HG02840 (cell line): ENCODE measurements around the gene MAPK10.
"Not testable (repeated sequence)": the region's sequence is repeated elsewhere in the genome, so short reads cannot be mapped to it uniquely, and the experiment has no call there.

ENCODE experiments used
- ATAC-seq: cut with Tn5 transposase; IDR thresholded peaks from one replicate; pipeline ENCODE4 v1.9.1; 2021; ENCODE audit warnings: mild to moderate bottlenecking, moderate library complexity, moderate number of reproducible peaks; ENCODE audit not compliant: unreplicated experiment, low FRiP score

Gene MAPK10

DNA sequence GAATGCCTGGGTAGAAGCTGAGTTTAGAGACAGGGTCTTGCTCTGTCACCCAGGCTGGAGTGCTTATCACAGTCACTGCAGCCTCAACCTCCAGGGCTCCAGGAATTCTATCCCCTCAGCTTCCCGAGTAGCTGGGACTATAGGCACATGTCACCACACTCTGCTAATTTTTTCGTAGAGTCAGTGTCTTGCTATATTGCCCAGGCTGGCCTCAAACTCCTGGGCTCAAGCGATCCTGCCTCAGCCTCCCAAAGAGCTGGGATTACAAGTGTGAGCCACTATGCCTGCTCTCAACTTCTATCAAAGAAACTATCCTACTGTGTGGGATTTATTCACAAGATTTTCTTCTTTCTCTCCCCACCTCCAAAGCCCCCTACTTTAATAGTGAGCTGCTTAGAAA is 15.7 kb downstream of the MAPK10 start:
- ATAC-seq = no peak

DNA sequence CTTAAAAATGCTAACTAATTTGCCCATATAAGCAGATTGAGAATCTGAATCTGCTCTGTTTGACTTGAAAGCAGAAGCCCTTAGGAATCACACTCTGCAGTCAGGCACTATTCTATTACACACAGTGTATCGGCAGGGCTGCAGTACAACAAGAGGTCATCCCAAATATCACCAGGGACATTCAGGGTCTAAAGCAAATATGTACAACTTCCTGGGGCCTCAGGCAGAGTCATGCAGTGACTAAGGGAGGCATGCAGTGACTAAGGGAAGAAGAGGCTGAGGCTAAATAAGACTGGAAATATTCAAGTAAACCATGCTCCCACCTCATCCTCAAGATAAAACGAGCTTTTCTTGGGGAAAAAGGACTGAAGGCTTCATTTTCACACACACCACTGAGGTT is 20.9 kb downstream of the MAPK10 start:
- no peak for ATAC-seq

DNA sequence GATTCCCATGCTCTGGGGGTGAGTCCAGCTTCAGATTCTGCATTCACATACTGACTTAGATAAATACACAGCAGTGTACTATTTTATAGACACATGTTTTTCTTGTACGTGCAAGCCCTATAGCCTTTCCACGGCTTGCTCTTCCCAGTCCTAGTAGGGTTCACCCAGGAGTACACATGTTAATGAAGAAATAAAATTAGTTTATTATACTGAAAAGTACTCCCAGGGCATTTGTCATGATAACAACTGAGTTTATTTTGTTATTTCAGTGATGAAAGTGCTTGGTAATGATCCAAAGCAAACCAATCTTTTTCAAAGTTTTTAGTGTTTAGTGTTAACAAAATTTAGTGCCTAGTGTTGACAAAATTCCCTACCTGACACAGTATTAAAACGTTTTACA is 21.3 kb downstream of the MAPK10 start:
- no peak for ATAC-seq

DNA sequence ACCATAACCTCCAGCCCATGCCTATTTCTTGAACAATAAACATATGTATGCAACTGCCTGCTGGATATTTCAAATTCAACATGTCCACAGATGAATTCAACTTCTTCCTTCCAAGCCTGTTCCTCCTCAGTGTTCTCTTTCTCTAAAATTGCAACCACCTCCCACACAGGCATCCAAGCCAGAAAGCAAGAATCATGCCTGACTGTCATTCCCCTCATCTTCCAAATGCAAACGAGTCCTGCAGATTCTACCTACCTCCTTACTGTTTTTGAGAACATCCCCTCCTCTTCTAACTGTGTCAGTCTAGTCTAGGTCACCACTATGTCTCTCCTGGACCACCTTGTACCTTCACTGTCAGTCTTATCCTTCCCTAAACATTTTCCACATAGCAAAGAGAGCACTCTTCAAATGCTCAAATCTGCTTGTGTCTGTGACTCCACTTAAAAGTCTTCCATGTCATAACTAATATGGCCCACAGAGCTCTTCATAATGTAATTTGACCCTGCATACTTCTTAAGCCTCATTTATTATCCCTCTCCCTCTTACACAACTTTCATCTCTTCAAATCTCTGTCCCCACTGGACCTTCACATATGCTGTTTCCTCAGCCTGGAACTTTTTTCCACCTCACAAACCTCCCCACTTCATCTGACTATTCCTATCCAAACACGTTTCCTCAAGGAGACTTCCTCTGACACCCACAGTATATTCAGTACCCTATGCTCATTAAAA is 25.7 kb downstream of the MAPK10 start:
- ATAC-seq = no peak

DNA sequence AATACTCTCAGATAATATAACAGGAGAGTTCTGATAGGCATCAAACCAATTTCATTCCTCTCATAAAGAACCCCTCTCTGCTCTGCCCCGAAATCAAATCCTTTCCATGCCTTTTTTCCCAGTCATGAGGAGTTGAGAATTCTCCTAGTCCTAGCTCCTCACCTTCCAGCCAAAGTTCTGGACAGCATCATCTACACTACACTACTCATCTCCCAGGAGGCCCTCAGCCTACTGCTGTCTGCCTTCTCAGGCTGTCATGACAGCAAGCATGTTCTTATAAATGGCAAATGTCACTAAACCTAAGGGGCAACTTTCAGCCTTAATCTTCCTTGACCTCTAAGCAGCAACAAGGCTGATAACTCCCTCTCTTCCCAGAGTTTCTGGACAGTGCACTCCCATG is 26.6 kb downstream of the MAPK10 start:
- ATAC-seq = no peak

DNA sequence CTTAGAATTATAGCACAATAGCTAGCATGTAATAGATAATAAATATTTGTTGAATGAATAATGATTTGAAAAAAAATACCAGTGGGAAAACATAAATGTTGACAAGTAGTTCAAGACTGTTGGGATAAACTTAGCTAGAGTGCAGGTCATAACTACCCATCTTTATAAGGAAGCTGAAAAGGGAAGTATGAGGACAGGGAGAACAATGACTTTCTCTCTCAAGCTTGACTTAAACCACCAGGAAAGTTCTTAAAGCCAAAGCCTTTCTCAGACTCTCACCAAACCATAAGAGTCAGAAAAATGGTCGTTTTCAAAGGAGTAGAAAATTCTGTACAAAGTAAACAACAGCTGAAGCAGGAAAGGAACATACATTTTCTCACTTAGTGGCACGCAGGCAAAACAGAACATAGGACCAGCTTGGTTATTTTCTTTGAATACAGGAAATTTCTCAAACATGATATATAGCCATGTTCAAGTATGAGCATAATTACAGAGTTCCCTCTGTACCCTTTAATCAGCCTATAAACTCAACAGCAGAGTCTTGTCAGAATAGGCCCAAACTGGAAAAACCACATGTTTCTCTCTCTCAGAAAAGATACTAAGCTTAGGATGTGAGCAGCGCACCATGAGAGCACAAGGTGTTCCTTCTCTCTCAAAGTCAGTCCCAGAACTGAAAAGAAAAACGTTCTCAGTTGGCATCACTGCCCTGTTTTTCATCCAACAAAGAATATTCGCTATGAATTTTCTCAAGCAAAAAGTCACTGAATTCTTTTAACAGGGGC is 28.7 kb downstream of the MAPK10 start:
- no peak for ATAC-seq

DNA sequence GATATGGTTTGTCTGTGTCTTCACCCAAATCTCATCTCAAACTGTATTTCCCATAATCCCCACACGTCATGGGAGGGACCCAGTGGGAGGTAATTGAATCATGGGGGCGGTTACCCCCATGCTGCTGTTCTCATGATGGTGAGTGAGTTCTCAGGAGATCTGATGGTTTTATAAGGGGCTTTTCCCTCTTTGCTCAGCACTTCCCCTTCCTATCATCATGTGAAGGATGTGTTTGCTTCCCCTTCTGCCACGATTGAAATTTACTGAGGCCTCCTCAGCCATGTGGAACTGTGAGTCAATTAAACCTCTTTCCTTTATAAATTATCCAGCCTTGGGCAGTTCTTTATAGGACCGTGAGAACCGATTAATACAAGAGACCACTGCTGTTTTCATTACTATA is 29.4 kb downstream of the MAPK10 start:
- ATAC-seq = not testable (repeated sequence)

DNA sequence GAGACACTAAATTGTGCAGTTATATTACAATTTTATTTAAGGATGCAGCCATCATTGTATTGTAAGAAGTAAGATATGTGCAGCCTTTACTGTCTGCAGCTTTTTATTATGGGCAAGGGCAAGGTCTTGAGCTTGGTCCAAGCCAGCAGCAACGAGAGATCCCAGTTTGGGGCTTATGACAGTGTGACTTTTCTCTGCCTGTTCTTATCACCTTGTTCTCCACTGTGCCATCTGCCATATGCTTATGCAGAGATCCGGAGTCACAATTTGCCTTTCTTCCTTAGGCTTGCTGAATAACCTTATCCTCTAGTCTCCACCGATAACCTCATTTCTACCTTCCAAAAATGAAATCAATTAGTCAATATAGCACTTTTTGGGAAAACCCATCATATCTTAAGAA is 30.4 kb downstream of the MAPK10 start:
- no peak for ATAC-seq

DNA sequence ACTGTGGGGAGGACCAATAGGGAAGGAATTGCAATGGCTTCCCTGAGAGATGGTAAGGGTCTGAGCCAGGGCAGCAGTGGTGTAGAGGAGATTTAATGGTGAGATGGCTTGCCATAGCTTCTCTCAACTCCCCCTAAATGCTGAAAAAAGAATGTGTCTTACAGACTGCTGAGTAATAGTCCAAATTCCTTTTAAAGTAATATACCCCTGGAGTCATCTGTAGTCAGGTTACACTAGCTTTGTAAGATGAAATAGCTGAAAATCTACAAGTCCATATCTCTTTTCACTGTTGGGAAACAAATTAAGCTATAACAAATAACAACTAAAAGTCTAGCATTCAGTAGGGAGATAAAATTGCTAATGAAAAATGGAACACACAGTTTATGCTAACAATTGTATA is 33.5 kb downstream of the MAPK10 start:
- ATAC-seq = no peak

DNA sequence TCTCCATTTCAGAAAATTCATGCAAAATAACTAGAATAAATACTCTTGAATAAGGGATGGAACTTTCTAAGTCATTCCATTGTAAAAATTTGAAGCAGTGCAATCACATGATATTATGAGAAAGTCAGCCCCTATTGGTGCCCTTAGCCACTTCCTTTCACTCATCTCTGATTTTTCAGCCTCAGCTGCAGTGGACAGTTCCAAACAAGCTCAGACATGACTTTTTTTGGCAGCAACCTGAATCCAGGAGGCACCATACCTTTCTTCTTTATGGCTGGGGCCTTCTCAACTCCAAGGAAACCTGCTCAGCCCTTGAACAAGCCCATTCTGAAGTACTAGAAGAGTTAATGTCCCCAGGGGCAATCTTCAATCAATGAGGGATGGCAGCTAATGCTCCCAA is 40.5 kb downstream of the MAPK10 start:
- no peak for ATAC-seq

DNA sequence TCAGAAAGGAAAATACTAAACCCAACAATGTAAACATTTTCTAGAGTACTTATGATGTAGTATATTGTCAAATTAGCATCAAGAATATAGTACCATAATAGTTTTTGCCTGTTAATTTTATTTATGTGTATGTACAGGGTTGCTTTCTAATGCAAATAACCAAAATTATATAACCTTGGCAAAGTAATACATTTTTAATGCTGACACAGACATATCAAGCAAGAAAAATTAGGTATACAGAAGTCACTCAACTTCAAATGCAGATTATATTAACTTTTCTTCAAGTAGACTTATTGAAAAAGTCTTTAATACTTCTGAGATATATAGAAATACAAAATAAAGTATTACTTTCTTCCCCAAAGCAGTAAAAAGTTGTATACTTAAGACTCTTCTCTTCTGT is 44.3 kb downstream of the MAPK10 start:
- no peak for ATAC-seq

DNA sequence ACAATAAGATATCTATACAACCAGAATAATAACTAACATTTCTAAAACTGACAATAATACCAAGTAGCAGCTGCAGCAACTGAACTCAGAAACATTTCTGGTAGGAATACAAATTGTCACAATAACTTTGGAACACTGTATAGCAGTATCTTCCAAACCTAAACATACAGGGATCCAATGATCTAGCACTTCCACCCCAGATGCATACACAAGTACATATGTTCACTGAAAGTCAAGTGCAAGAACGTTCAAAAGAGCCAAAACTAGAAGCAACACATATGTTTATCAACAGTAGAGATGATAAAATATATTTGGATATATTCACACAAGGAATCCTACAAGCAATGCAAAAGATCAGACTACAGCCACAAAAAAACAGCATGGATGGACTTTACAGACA is 46.2 kb downstream of the MAPK10 start:
- no peak for ATAC-seq

DNA sequence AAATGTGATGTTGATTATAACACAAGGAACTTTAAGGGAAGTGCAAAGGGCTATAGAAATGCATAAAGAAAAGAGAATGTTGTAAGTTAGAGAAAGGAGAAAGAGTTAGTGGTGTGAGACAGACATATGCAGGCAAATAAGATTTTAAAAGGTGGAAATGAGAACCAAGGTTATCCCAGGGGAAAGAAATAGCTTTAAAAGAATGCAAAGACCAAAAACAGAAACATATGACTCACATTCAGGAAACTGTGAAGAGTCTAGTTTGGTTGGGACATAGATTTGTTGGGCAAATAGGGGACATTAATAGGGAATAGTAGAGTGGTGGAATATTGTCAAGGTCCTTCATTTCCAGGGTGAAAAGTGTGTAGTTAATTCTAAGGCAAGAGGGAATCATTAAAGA is 52.4 kb downstream of the MAPK10 start:
- ATAC-seq = no peak

DNA sequence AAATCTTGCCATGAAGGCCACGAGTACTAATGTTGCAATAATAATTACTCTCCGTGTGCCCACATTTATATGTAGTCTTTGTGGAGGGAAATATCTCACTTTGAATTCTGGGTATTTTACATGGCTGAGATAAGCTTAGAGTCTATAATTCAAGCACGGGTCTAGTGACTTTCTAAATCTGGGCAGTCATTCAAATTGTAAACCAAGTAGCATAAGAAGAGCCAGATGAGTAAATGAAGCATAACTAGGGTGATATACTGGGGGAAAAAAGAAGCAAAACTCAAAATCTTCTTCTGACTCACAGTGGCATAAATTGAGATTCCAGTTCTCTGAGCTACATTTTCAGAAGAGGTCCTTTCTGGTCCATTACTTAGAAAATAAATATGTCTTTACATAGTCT is 53.0 kb downstream of the MAPK10 start:
- ATAC-seq = no peak

DNA sequence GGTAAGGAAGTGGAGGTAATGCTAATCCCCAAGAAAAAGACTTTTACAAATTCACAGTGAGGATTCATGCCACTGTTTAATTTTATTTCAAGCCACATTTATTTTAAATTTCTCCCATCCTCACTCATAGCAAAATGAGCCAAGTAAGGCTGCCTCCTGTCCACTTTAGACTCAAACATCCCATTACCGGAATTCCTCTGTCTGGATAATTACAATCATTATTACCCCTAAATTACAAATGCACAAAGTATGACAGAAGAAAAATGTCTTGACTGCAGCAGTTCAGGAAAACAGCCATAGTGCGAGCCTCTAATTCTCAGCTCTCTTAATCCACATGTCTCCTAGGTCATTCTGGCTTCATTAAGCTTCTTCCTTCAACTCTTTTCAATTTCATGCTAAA is 57.0 kb downstream of the MAPK10 start:
- no peak for ATAC-seq

DNA sequence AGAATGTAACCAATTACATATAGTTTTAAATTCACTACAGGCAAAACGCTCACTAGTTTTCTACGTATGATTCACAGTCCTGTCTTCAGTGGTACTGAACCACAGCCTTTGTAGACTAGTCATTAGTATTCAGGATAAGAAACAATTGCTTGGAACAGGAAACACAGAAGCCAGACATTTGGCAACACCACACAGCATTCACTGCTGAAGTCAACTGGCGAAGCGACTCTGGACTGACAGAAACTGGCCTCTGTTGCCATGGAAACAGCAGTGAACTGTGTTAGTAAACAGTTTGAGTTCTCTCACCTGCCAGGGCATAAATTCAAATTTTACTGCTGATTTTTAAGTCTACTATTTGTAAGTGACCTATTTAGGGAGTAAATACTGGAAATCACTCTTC is 57.6 kb downstream of the MAPK10 start:
- ATAC-seq = no peak

DNA sequence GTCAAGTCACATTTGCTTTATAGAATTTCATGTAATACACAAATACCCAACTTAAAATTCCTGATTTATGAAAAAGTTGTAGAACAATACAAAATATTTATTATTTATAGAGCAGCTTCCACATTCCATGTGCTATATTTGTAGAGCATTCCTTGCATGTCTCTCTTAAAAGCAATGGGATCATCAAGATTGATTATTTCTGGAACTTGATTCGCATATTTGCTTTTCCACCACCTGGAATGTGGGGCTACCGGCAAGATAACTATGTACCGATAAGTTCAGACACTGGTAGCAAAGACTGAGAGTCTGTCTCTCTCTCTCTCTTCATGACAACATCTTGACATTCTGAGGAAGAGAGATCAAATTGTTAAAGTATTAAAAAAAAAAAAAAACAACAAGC is 59.3 kb downstream of the MAPK10 start:
- ATAC-seq = no peak

DNA sequence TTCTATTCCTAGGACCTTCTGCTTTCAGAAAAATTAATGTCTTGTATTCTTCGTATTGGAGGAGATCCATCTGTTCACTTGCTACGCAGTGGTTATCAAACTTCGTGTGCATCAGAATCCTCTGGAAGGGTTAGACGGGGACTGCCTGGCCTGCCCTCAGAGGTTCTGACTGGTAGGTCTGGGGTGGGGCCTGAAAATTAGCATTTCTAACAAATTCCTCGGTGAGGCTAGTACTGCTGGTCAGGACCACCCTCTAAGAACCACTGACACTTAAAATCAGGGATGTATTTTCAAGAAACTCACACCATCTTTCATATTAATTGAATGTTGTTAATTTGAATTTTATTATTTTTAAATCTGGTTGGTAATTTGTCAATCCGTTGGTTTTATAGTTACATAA is 63.0 kb downstream of the MAPK10 start:
- no peak for ATAC-seq

DNA sequence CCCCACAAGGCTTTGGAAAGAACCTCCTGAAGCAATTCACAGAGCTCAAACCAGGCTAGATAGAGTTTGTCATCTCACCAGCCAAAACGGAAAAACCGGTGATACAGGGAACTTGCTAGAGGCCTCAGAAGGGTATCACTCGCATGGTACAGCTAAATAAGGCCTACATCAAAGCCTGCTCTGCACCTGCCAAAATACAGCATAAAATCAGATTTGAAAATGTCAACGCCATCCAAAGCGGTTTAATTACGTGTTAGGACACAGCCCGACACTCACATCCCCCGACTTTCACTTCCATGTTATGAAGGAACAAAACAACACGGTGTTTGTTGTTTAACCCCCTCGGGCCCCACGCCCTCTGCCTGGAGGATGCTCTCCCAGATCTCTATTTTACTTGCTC is 65.0 kb downstream of the MAPK10 start:
- ATAC-seq = no peak

DNA sequence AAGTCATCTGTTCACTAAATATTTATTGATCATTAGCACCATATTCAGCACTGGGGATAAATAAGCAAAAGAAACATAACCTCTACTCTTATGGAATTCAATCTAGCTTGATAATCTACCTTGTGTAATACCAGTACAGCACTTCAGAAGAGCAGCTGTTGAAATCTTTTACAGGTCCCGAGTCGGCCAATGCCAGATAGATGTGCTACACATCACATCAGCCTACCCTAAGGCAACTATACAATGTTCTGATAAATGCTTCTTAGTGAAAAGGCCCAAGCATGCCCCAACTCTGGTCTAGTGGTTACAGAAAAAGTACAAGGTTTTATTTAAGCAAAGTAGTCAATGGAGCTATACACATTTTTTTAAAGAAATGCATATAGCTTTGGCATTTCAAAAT is 68.7 kb downstream of the MAPK10 start:
- ATAC-seq = no peak

DNA sequence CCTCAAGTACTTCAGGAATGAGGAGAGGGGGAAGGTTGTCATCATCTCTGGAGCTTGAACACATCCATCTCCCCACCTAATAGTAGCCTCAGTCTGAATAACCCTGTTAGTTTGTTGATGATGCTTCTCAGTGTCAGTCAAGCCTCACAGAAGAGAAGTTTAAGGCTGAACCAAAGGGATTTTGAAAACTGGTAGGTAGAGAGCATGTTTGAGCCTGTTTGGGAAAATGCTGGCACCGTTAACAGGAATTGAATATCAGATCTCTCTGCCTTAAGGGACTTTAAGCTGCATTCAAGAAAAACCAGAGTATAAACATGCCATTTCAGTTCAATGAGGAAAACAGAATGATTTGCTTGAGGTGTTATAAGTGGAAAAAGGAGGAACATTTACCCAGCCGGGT is 73.1 kb downstream of the MAPK10 start:
- ATAC-seq = no peak

DNA sequence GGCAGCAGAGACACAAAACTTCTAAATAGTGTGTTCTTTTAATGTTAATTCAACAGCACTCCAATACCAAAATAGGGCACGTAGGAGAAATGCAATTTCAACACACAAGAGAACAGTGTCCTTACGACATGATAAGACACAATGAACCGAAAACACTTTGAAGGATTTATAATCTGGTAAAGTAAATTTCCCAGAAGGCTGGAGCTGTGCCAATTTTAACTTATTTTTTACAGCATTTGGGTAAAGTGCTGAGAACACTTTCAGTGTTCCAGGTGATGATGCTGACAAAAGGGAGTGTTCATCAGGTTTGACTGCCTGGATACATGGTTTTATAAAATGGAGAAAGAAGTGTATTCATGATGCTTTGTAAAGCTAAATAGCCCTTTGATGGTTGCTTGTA is 76.5 kb downstream of the MAPK10 start:
- ATAC-seq = no peak
